Ovary (tissue), 10 donors: Measurements from ENCODE around the gene CYB561A3. TPM values are rescaled to one million over a fixed set of nuclear protein-coding genes. Genes with fewer than 3 reads are reported as not detected.

ENCODE experiments used
- DNase-seq, 5 donors: peaks; one replicate each; pipeline ENCODE4 v3.0.0-alpha.2; 2019 to 2020
- H3K27ac ChIP-seq, 2 donors: fragments of 200-600 bp; one replicate each; pipeline versions ENCODE4 v1.5.1 to v1.8.0; 2019 to 2022
- H3K27me3 ChIP-seq: fragments of 200-600 bp; one replicate; pipeline ENCODE4 v1.8.0; 2022
- H3K36me3 ChIP-seq: fragments of 200-600 bp; sonication (generic); one replicate; pipeline ENCODE4 v1.5.1; 2019
- H3K4me1 ChIP-seq: one replicate; pipeline ENCODE4 v1.8.1; 2013; ENCODE audit warnings: mild to moderate bottlenecking, moderate library complexity; ENCODE audit not compliant: insufficient read depth
- H3K4me3 ChIP-seq: fragments of 200-600 bp; sonication (generic); one replicate; pipeline ENCODE4 v1.5.1; 2017
- H3K9me3 ChIP-seq, 2 donors: fragments of 200-600 bp in 1 of 2; sonication (generic) in 1 of 2; one replicate each; pipeline versions ENCODE4 v1.5.1 to v1.8.1; 2013 to 2019; ENCODE audit warnings: mild to moderate bottlenecking in 1 of 2, moderate library complexity in 1 of 2
- EP300 ChIP-seq: sonication (generic); formaldehyde crosslinking; IDR thresholded peaks from one replicate; pipeline ENCODE4 v1.6.1; 2017; ENCODE audit warnings: antibody characterized with exemption
- POLR2A ChIP-seq: fragments of 450-650 bp; IDR thresholded peaks from one replicate; pipeline ENCODE4 v1.6.1; 2017; ENCODE audit warnings: antibody characterized with exemption, mild to moderate bottlenecking, moderate library complexity
- WGBS, 3 donors: extraction: QIAGEN DNeasy Blood & Tissue Kit in 1 of 3; methylation state at CpG; one replicate each; pipeline versions ENCODE4 v1.1.5 to v1.1.7; 2013 to 2017; 5-methylcytosine and 5-hydroxymethylcytosine counted together
- intact Hi-C, 4 donors: fragments of 100-400 bp; cut with DNase I; formaldehyde crosslinking; loops; one replicate each; pipeline versions ENCODE4 v1.11.0 to v1.15.1; 2022 to 2023
- long read RNA-seq, 3 donors: library from polyadenylated mRNA in 2 of 3; unstranded in 2 of 3; transcript quantifications; one replicate each; pipeline ENCODE4 v2.0.0 and lab custom pipeline, GENCODE V29; 2021 to 2026
- polyA plus RNA-seq, 2 donors: library from polyadenylated mRNA; stranded (reverse); fragments of 200-250 nt in 1 of 2; fragments of 350-450 nt in 1 of 2; fragmentation: Illumina TruSeq in 1 of 2; extraction: RNeasy Lipid Tissue Mini Kit (QIAGEN cat#74804) in 1 of 2; gene quantifications; one replicate each; pipeline ENCODE4 v1.2.3, GENCODE V29; 2013 to 2014
- total RNA-seq, 7 donors: library from RNA; depleted of rRNA in 2 of 7; stranded (reverse); fragments of >200 nt in 2 of 7; fragmentation: NEBNext Ultra II Directional in 3 of 7; extraction: Animal tissue kit (Norgen Biotek cat#: 25700) in 3 of 7; gene quantifications; one replicate each; pipeline versions ENCODE4 v1.1.0 to v1.2.4, GENCODE V29; 2016 to 2023
- TF ChIP-seq, protein P1 (sequence below), 3 donors: fragments of 450-650 bp in 2 of 3; fragments of 200-600 bp in 1 of 3; IDR thresholded peaks; one replicate each; pipeline versions ENCODE4 v1.5.1 to v1.8.0; 2016 to 2022; ENCODE audit warnings: antibody characterized with exemption in 3 of 3, mild to moderate bottlenecking in 1 of 3
- donor health status: DM: no; HTN: no; CAD: no; lungs with moderate emphysema.
- donor health status: DM: no; HTN: no; CAD: no.
- donor health status: Bipolar disorder and iron deficiency.
- donor health status: DM: yes; HTN: yes; CAD: no.
- donor health status: DM: no; HTN: no; CAD: no.
- donor health status: DM: yes; HTN: yes; CAD: no.

CYB561A3 gene, protein sequence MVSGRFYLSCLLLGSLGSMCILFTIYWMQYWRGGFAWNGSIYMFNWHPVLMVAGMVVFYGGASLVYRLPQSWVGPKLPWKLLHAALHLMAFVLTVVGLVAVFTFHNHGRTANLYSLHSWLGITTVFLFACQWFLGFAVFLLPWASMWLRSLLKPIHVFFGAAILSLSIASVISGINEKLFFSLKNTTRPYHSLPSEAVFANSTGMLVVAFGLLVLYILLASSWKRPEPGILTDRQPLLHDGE
- total RNA-seq (10 to 100 TPM; 24.1 to 58.3 (median 44.1) TPM), polyA plus RNA-seq (10 to 100 TPM; 33.4 to 45.7 TPM)
- long read RNA-seq, donor 1, transcript CYB561A3-201 (7 exons, 3,061 nt) = major isoform, 270 of 404 reads
- long read RNA-seq, donor 1, transcript CYB561A3-202 (8 exons, 3,205 nt) = minor isoform, 5 of 404 reads
- long read RNA-seq, donor 1, partial matches to known transcripts = 16 of 404 reads
- long read RNA-seq, donor 1, other reads (novel, unspliced or antisense) = 105 of 404 reads
- long read RNA-seq, donor 2, partial matches to known transcripts = 15 of 18 reads
- long read RNA-seq, donor 2, other reads (novel, unspliced or antisense) = 0 of 18 reads
- long read RNA-seq, donor 3, transcript CYB561A3-201 (7 exons, 3,061 nt) = major isoform, 165 of 211 reads
- long read RNA-seq, donor 3, partial matches to known transcripts = 4 of 211 reads
- long read RNA-seq, donor 3, other reads (novel, unspliced or antisense) = 37 of 211 reads

DNA sequence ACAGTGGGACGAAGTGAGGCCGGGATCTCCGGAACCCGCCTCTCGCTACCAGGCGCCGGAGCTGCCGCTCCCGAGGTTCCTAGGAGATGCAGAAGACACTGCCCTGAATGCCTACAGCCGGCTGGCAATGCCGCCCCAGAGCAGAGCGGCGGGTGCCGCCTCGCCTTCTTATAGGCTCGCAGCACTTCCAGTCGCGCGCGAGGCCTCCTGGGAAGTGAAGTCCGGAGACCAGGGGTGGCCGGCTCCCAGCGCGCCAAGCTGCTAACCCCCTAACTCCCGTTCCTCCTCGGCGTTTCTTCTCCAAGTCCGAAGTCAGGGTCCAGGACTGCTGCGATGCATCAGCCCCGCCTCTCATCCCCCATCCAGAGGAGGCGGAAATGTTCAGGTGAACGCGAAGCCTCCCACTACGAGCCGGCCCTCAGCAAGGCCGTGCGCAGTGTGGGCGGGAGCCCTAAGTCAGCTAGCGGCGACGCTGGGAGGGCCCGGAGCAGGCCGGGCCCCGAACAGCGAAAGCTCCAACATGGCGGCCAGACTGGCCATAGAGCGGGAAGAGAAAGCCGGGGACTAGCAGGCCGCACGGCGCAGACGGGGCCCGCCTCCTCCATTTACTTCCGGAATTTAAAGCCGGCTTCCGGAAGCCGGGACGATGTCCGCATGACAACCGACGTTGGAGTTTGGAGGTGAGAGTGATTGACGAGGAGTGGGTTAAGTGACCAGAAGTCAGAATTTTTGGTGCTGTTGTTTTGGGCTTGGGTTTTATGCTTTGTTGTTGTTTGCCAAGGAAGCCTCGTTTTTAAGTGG is at the start of gene CYB561A3, which contains the start of gene TMEM138:
Gene CYB561A3, minus strand, starts transcription at position 142 of the 801 bp plus-strand sequence. CDS start 5,169 bp downstream, outside the sequence.
Gene TMEM138, plus strand, starts transcription at position 634 of the 801 bp plus-strand sequence. CDS start 2,017 bp downstream, outside the sequence.
- TF ChIP-seq EP300 (no peak), POLR2A (peak; percentile 54)
- TF ChIP-seq, protein P1, sequence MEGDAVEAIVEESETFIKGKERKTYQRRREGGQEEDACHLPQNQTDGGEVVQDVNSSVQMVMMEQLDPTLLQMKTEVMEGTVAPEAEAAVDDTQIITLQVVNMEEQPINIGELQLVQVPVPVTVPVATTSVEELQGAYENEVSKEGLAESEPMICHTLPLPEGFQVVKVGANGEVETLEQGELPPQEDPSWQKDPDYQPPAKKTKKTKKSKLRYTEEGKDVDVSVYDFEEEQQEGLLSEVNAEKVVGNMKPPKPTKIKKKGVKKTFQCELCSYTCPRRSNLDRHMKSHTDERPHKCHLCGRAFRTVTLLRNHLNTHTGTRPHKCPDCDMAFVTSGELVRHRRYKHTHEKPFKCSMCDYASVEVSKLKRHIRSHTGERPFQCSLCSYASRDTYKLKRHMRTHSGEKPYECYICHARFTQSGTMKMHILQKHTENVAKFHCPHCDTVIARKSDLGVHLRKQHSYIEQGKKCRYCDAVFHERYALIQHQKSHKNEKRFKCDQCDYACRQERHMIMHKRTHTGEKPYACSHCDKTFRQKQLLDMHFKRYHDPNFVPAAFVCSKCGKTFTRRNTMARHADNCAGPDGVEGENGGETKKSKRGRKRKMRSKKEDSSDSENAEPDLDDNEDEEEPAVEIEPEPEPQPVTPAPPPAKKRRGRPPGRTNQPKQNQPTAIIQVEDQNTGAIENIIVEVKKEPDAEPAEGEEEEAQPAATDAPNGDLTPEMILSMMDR (IDR thresholded peaks at IDR 0.05) = no peak
- WGBS, 3 donors = 0% methylated on average over 55 to 63 of the region's 63 CpGs
- H3K4me3 ChIP-seq = peak within 1 kb of the TSS; percentile 61
- DNase-seq = peak; percentile 88 to 92 (median 90)
- H3K27me3 ChIP-seq = no peaks in the 10 kb centered on the region
- H3K4me1 ChIP-seq = peaks cover 2% of the 10 kb centered on the region
- no peaks in the 10 kb centered on the region for H3K9me3 ChIP-seq
- intact Hi-C loops = no loop called here
- H3K36me3 ChIP-seq = no peaks in the 10 kb centered on the region
- peak within 1 kb of the TSS; percentile 93 to 100 for H3K27ac ChIP-seq

DNA sequence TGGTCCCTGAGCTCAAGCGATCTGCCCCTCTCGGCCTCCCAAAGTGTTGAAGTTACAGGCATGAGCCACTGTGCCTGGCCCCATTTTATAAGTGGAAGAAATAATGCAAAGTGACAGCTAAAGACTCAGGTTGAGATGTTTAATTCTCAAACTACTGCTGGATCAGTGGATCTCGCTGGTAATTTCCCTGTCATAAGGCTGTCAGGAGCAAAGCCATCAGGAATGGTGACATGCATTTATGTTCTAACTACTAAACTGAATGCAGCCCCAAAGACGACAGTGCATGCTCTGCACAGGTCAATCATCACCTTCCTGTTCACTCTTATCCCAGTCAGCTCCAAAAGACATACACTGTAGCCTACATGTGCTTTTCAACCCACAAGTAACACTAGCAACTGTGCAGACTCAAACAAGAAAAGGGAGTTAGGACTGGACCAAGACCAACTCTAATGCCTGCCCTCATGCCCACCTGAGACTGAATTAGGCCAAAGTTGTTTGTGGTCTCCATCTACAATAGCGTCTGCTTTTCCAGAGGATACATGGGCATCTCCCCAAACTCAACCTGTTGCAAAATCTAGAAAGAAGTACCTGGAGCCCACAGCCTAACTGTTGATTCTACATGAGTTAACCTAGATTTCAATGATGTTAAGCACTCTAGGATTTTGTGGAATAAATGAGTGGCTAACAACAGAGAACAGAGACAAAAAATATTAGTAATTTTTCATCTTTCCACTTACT is 45.5 kb upstream of the CYB561A3 start:
- TF ChIP-seq, protein P1 (IDR thresholded peaks at IDR 0.05) = no peak
- Histone ChIP-seq H3K9me3 (no peaks in the 10 kb centered on the region), H3K27me3 (no peaks in the 10 kb centered on the region), H3K27ac (no peak overlapping the region), H3K36me3 (no peaks in the 10 kb centered on the region), H3K4me3 (no peak overlapping the region), H3K4me1 (no peaks in the 10 kb centered on the region)
- 90 to 93% (median 92%) methylated on average over 5 of the region's 5 CpGs for WGBS, 3 donors
- intact Hi-C loops = no loop called here
- DNase-seq = no peak

DNA sequence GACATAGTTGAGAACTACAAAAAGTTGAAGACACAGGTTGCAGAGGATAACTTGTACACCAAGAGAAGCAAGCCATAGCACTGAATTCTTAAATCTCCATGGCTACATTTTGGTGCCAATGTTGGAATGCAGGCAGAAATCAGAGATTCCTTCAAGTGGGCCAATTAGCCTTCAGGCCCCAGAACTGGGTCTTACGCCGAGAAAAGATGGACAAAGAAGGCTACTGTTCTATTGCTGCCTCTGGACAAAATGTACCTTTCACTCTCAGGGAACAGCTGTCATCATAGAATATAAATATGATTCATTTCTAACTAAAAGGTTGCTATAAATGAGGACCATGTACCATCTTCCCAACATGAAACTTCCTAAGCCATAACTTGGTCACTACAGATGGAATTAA is 44.4 kb upstream of the CYB561A3 start:
- Histone ChIP-seq H3K27ac (no peak overlapping the region), H3K27me3 (no peaks in the 10 kb centered on the region), H3K9me3 (no peaks in the 10 kb centered on the region), H3K4me3 (no peak overlapping the region), H3K4me1 (no peaks in the 10 kb centered on the region), H3K36me3 (no peaks in the 10 kb centered on the region)
- WGBS, 3 donors = 90 to 96% (median 91%) methylated on average over 2 of the region's 2 CpGs
- intact Hi-C loops = no loop called here
- no peak for TF ChIP-seq POLR2A
- TF ChIP-seq, protein P1 (IDR thresholded peaks at IDR 0.05) = no peak
- TF ChIP-seq EP300 = no peak
- no peak for DNase-seq

DNA sequence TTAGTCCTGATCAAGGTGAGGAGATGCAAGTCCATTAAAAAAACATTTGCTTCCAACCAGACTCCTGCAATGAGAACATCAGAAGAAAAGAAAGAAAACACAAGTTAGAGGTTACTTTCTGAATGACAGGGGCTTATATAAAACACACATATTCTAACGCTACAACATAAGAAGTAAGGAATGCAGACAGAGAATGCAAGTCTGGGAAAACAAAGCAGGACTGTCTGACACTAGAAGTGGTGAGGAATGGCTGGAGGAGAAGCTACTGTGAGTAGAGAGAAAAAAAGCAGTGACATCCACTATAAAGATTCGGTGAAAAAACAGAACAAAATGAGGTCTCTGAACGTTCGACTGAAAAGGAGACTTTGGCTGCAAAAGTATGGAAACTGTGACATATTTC is 43.0 kb upstream of the CYB561A3 start:
- 72 to 76% (median 73%) methylated on average over 4 of the region's 4 CpGs for WGBS, 3 donors
- DNase-seq = no peak
- no peaks in the 10 kb centered on the region for H3K36me3 ChIP-seq
- TF ChIP-seq POLR2A (no peak), EP300 (no peak)
- TF ChIP-seq, protein P1 (IDR thresholded peaks at IDR 0.05) = no peak
- intact Hi-C loops = no loop called here
- H3K9me3 ChIP-seq = no peaks in the 10 kb centered on the region
- no peaks in the 10 kb centered on the region for H3K4me1 ChIP-seq
- no peak overlapping the region for H3K4me3 ChIP-seq
- H3K27ac ChIP-seq = no peak overlapping the region
- no peaks in the 10 kb centered on the region for H3K27me3 ChIP-seq
